HepG2 (cell line): ENCODE measurements around the gene TPI1. TPM values are rescaled to one million over a fixed set of nuclear protein-coding genes. Genes with fewer than 3 reads are reported as not detected.

ENCODE experiments used
- HDAC6 ChIP-seq: fragments of 200-600 bp; sonication (generic); IDR thresholded peaks from 2 replicates; pipeline ENCODE4 v1.7.0; 2017; ENCODE audit warnings: mild to moderate bottlenecking, antibody characterized with exemption, low read length, low read depth
- NKX3-1 ChIP-seq: sonication (generic); formaldehyde crosslinking; IDR thresholded peaks from 2 replicates; pipeline ENCODE4 v1.5.0; 2020; ENCODE audit warnings: missing genetic modification reagents
- POLR2G ChIP-seq: fragments of 200-400 bp; formaldehyde crosslinking; IDR thresholded peaks from 2 replicates; pipeline ENCODE4 v1.6.1; 2018; ENCODE audit warnings: mild to moderate bottlenecking, low read depth, low read length, moderate library complexity
- RAD21 ChIP-seq: fragments of 450-650 bp; formaldehyde crosslinking; IDR thresholded peaks from 2 replicates; pipeline ENCODE4 v1.5.0; 2020; ENCODE audit warnings: mild to moderate bottlenecking
- SAP130 ChIP-seq: IDR thresholded peaks from 2 replicates; pipeline ENCODE4 v1.6.1; 2016; ENCODE audit warnings: low read depth
- SNAPC2 ChIP-seq: sonication (generic); formaldehyde crosslinking; IDR thresholded peaks from 2 replicates; pipeline ENCODE4 v1.8.1; 2022; ENCODE audit warnings: mild to moderate bottlenecking, missing genetic modification reagents
- TAF1 ChIP-seq: sonication (generic); formaldehyde crosslinking; IDR thresholded peaks from 2 replicates; pipeline ENCODE4 v1.4.0; 2020; ENCODE audit warnings: missing genetic modification reagents
- ZFP82 ChIP-seq: sonication (generic); formaldehyde crosslinking; IDR thresholded peaks from 2 replicates; pipeline ENCODE4 v1.5.1; 2020; ENCODE audit warnings: mild to moderate bottlenecking, missing genetic modification reagents, borderline replicate concordance
- ZMYM3 ChIP-seq: sonication (generic); formaldehyde crosslinking; IDR thresholded peaks from 2 replicates; pipeline ENCODE4 v1.5.1; 2020; ENCODE audit warnings: mild to moderate bottlenecking, missing genetic modification reagents
- ZNF124 ChIP-seq: sonication (generic); formaldehyde crosslinking; IDR thresholded peaks from 2 replicates; pipeline ENCODE4 v1.4.0; 2020; ENCODE audit warnings: missing genetic modification reagents
- ZNF292 ChIP-seq: sonication (generic); formaldehyde crosslinking; IDR thresholded peaks from 2 replicates; pipeline ENCODE4 v1.8.1; 2022; ENCODE audit warnings: mild to moderate bottlenecking, low read depth, missing genetic modification reagents, borderline replicate concordance
- ZNF296 ChIP-seq: sonication (generic); formaldehyde crosslinking; conservative IDR thresholded peaks from 2 replicates; pipeline ENCODE4 v1.5.0; 2020; ENCODE audit warnings: mild to moderate bottlenecking, missing genetic modification reagents
- ZNF337 ChIP-seq: sonication (generic); formaldehyde crosslinking; IDR thresholded peaks from 2 replicates; pipeline ENCODE4 v1.5.1; 2020; ENCODE audit warnings: missing genetic modification reagents, low read depth, mild to moderate bottlenecking, borderline replicate concordance
- ZNF354B ChIP-seq: sonication (generic); formaldehyde crosslinking; IDR thresholded peaks from 2 replicates; pipeline ENCODE4 v1.8.0; 2022; ENCODE audit warnings: mild to moderate bottlenecking, missing genetic modification reagents
- ZNF567 ChIP-seq: sonication (generic); formaldehyde crosslinking; IDR thresholded peaks from 2 replicates; pipeline ENCODE4 v1.8.1; 2023; ENCODE audit warnings: mild to moderate bottlenecking, missing genetic modification reagents, borderline replicate concordance
- polyA plus RNA-seq, 8 experiments: library from polyadenylated mRNA; depleted of rRNA in 3 of 8; stranded (reverse) in 7 of 8; unstranded in 1 of 8; fragments of >200 nt; fragmentation: Illumina TruSeq in 4 of 8; extraction: Trizol in 4 of 8; gene quantifications; 2 replicates each; pipeline versions ENCODE4 v1.2.1 to v1.2.3, GENCODE V29; 2011 to 2016; ENCODE audit warnings: low read depth in 4 of 8, missing spikeins in 1 of 8, mixed read lengths in 1 of 8; ENCODE audit not compliant: insufficient read depth in 1 of 8
- total RNA-seq, 5 experiments: library from RNA; depleted of rRNA; stranded (reverse); fragments of >200 nt; fragmentation: Illumina TruSeq; extraction: Trizol; gene quantifications; 2 replicates each; pipeline ENCODE4 v1.2.3, GENCODE V29; 2016; ENCODE audit warnings: low read depth in 1 of 5
- TF ChIP-seq, protein P1 (sequence below), 2 experiments: sonication (generic) in 1 of 2; formaldehyde crosslinking in 1 of 2; IDR thresholded peaks; 2 replicates each; pipeline versions ENCODE4 v1.5.1 to v1.6.1; 2011 to 2020; ENCODE audit warnings: borderline replicate concordance in 1 of 2, low read depth in 1 of 2, low read length in 1 of 2, mild to moderate bottlenecking in 1 of 2, missing genetic modification reagents in 1 of 2, moderate library complexity in 1 of 2
- TF ChIP-seq, protein P2 (sequence below): sonication (generic); formaldehyde crosslinking; IDR thresholded peaks from 2 replicates; pipeline ENCODE4 v1.9.0; 2021; ENCODE audit warnings: mild to moderate bottlenecking, missing genetic modification reagents
- TF ChIP-seq, protein P3 (sequence below): sonication (generic); formaldehyde crosslinking; IDR thresholded peaks from 2 replicates; pipeline ENCODE4 v1.5.0; 2020; ENCODE audit warnings: mild to moderate bottlenecking, missing genetic modification reagents

TPI1 gene
- total and polyA plus RNA-seq, 2 of the 13 experiments (the other 11 are each of a cell fraction or from before 2014, with no cell fraction given): 945 to 2,535 TPM

DNA sequence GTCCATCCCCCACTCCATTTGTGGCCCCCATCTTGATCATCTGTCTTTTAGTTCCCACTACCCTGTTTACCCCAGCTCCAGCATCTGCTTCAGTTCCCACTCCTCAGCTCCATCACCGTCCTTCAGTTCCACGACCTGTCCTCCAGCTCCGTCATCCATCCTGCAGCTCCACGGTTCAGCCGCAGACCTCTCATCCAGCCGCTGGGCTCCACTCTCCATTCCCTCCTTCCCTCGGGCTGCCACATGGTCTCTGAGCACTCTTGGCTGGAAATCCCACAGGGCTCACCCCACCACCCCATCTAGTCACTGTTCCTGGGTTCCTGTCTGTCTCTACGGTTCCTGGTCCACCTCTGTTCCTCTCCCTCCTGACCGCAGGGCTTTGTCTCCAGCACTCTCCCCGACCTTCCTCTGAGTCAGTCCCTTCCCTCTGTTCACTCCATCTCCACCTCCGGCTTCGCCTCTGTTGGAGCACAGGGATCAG is 42.4 kb upstream of the TPI1 start (continued):
- TF ChIP-seq ZFP82 (CRISPR knock-in tag): no peak
- no peak for TF ChIP-seq ZMYM3 (CRISPR knock-in tag)
- TF ChIP-seq NKX3-1 (CRISPR knock-in tag): no peak
- TF ChIP-seq RAD21: no peak
- TF ChIP-seq TAF1 (CRISPR knock-in tag): no peak
- TF ChIP-seq HDAC6: no peak
- TF ChIP-seq ZNF567 (CRISPR knock-in tag): 0 out of 2 replicates have a peak, but pooled peaks have one; percentile 12
- TF ChIP-seq ZNF124 (CRISPR knock-in tag): no peak
- TF ChIP-seq, protein P1, sequence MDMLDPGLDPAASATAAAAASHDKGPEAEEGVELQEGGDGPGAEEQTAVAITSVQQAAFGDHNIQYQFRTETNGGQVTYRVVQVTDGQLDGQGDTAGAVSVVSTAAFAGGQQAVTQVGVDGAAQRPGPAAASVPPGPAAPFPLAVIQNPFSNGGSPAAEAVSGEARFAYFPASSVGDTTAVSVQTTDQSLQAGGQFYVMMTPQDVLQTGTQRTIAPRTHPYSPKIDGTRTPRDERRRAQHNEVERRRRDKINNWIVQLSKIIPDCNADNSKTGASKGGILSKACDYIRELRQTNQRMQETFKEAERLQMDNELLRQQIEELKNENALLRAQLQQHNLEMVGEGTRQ (IDR thresholded peaks at IDR 0.05; ENCODE audit: low read depth, low read length): no peak
- TF ChIP-seq, protein P1 (CRISPR knock-in tag; IDR thresholded peaks at IDR 0.05; ENCODE audit: borderline replicate concordance): no peak
- TF ChIP-seq ZNF296: no peak
- no peak for TF ChIP-seq SNAPC2
- peak; percentile 54; the same call in 1 of the 2 replicates for TF ChIP-seq POLR2G
- TF ChIP-seq SAP130: no peak
- TF ChIP-seq, protein P2, sequence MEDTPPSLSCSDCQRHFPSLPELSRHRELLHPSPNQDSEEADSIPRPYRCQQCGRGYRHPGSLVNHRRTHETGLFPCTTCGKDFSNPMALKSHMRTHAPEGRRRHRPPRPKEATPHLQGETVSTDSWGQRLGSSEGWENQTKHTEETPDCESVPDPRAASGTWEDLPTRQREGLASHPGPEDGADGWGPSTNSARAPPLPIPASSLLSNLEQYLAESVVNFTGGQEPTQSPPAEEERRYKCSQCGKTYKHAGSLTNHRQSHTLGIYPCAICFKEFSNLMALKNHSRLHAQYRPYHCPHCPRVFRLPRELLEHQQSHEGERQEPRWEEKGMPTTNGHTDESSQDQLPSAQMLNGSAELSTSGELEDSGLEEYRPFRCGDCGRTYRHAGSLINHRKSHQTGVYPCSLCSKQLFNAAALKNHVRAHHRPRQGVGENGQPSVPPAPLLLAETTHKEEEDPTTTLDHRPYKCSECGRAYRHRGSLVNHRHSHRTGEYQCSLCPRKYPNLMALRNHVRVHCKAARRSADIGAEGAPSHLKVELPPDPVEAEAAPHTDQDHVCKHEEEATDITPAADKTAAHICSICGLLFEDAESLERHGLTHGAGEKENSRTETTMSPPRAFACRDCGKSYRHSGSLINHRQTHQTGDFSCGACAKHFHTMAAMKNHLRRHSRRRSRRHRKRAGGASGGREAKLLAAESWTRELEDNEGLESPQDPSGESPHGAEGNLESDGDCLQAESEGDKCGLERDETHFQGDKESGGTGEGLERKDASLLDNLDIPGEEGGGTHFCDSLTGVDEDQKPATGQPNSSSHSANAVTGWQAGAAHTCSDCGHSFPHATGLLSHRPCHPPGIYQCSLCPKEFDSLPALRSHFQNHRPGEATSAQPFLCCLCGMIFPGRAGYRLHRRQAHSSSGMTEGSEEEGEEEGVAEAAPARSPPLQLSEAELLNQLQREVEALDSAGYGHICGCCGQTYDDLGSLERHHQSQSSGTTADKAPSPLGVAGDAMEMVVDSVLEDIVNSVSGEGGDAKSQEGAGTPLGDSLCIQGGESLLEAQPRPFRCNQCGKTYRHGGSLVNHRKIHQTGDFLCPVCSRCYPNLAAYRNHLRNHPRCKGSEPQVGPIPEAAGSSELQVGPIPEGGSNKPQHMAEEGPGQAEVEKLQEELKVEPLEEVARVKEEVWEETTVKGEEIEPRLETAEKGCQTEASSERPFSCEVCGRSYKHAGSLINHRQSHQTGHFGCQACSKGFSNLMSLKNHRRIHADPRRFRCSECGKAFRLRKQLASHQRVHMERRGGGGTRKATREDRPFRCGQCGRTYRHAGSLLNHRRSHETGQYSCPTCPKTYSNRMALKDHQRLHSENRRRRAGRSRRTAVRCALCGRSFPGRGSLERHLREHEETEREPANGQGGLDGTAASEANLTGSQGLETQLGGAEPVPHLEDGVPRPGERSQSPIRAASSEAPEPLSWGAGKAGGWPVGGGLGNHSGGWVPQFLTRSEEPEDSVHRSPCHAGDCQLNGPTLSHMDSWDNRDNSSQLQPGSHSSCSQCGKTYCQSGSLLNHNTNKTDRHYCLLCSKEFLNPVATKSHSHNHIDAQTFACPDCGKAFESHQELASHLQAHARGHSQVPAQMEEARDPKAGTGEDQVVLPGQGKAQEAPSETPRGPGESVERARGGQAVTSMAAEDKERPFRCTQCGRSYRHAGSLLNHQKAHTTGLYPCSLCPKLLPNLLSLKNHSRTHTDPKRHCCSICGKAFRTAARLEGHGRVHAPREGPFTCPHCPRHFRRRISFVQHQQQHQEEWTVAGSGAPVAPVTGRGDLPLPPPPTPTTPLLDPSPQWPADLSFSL (CRISPR knock-in tag): no peak
- TF ChIP-seq ZNF354B: no peak
- no peak for TF ChIP-seq ZNF292
- TF ChIP-seq ZNF337 (CRISPR knock-in tag): no peak
- TF ChIP-seq, protein P3, sequence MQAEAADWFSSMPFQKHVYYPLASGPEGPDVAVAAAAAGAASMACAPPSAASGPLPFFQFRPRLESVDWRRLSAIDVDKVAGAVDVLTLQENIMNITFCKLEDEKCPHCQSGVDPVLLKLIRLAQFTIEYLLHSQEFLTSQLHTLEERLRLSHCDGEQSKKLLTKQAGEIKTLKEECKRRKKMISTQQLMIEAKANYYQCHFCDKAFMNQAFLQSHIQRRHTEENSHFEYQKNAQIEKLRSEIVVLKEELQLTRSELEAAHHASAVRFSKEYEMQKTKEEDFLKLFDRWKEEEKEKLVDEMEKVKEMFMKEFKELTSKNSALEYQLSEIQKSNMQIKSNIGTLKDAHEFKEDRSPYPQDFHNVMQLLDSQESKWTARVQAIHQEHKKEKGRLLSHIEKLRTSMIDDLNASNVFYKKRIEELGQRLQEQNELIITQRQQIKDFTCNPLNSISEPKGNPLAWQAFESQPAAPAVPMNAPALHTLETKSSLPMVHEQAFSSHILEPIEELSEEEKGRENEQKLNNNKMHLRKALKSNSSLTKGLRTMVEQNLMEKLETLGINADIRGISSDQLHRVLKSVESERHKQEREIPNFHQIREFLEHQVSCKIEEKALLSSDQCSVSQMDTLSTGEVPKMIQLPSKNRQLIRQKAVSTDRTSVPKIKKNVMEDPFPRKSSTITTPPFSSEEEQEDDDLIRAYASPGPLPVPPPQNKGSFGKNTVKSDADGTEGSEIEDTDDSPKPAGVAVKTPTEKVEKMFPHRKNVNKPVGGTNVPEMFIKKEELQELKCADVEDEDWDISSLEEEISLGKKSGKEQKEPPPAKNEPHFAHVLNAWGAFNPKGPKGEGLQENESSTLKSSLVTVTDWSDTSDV (CRISPR knock-in tag): 0 out of 2 replicates have a peak, but pooled peaks have one; percentile 58
- TF ChIP-seq, all 625 proteins: peak for 6
